Body of pancreas (tissue), 4 donors: ENCODE data around the gene ADRA2C.

ENCODE experiments used
- POLR2A ChIP-seq, 3 donors: fragments of 450-650 bp; IDR thresholded peaks; one replicate each; pipeline ENCODE4 v1.6.1; 2016; ENCODE audit warnings: antibody characterized with exemption in 3 of 3, mild to moderate bottlenecking in 2 of 3
- TF ChIP-seq, protein P1 (sequence below), 7 experiments: fragments of 450-650 bp in 4 of 7; fragments of 200-600 bp in 3 of 7; sonication (generic) in 3 of 7; IDR thresholded peaks; one replicate each; pipeline ENCODE4 v1.5.1; 2016 to 2019; ENCODE audit warnings: antibody characterized with exemption in 7 of 7

- no peak for TF ChIP-seq POLR2A (IDR thresholded peaks at IDR 0.05)
- TF ChIP-seq, protein P1, sequence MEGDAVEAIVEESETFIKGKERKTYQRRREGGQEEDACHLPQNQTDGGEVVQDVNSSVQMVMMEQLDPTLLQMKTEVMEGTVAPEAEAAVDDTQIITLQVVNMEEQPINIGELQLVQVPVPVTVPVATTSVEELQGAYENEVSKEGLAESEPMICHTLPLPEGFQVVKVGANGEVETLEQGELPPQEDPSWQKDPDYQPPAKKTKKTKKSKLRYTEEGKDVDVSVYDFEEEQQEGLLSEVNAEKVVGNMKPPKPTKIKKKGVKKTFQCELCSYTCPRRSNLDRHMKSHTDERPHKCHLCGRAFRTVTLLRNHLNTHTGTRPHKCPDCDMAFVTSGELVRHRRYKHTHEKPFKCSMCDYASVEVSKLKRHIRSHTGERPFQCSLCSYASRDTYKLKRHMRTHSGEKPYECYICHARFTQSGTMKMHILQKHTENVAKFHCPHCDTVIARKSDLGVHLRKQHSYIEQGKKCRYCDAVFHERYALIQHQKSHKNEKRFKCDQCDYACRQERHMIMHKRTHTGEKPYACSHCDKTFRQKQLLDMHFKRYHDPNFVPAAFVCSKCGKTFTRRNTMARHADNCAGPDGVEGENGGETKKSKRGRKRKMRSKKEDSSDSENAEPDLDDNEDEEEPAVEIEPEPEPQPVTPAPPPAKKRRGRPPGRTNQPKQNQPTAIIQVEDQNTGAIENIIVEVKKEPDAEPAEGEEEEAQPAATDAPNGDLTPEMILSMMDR (IDR thresholded peaks at IDR 0.05) = no peak
Observed at GRCh38 chr4:3777669-3778068, 11.5 kb downstream of the ADRA2C start.
